GM12878 (cell line): ENCODE data around the gene LMBRD1. TPM values are rescaled to one million over a fixed set of nuclear protein-coding genes. Genes with fewer than 3 reads are reported as not detected.

Source experiments
- ATF3 ChIP-seq: IDR thresholded peaks from 2 replicates; pipeline ENCODE4 v1.6.1; 2011; ENCODE audit warnings: low read depth, mild to moderate bottlenecking, low read length, moderate library complexity, borderline replicate concordance; ENCODE audit errors: extremely low read depth
- ATF7 ChIP-seq: fragments of 450-650 bp; IDR thresholded peaks from 2 replicates; pipeline ENCODE4 v1.6.1; 2016; ENCODE audit warnings: low read depth, mild to moderate bottlenecking
- DPF2 ChIP-seq: fragments of 450-650 bp; IDR thresholded peaks from 2 replicates; pipeline ENCODE4 v1.6.1; 2017; ENCODE audit warnings: mild to moderate bottlenecking
- E2F8 ChIP-seq: fragments of 450-650 bp; IDR thresholded peaks from 2 replicates; pipeline ENCODE4 v1.6.1; 2018; ENCODE audit warnings: mild to moderate bottlenecking, low read depth, moderate library complexity; ENCODE audit not compliant: partially characterized antibody
- EED ChIP-seq: sonication (generic); IDR thresholded peaks from 2 replicates; pipeline ENCODE4 v1.6.1; 2016; ENCODE audit warnings: antibody characterized with exemption, low read depth
- EGR1 ChIP-seq, 2 experiments: IDR thresholded peaks; 1 replicate in 1 of 2; 2 replicates in 1 of 2; pipeline ENCODE4 v1.6.1; 2011 to 2012; ENCODE audit warnings: low read depth in 2 of 2, low read length in 2 of 2, borderline replicate concordance in 1 of 2, mild to moderate bottlenecking in 1 of 2, moderate library complexity in 1 of 2
- EP300 ChIP-seq, 2 experiments: fragments of 150-350 bp in 1 of 2; IDR thresholded peaks; 2 replicates each; pipeline ENCODE4 v1.6.1; 2011 to 2012; ENCODE audit warnings: low read depth in 2 of 2, low read length in 2 of 2, borderline replicate concordance in 1 of 2, improper control_type of control experiment in 1 of 2, inconsistent platforms in 1 of 2; ENCODE audit not compliant: control insufficient read depth in 1 of 2
- EZH2 ChIP-seq: IDR thresholded peaks from 2 replicates; pipeline ENCODE4 v1.6.1; 2012; ENCODE audit warnings: low read depth, mild to moderate bottlenecking, control low read depth, inconsistent platforms, low read length, borderline replicate concordance; ENCODE audit not compliant: control insufficient read depth
- FOXK2 ChIP-seq: fragments of 450-650 bp; IDR thresholded peaks from 2 replicates; pipeline ENCODE4 v1.6.1; 2017; ENCODE audit warnings: mild to moderate bottlenecking, moderate library complexity
- GABPA ChIP-seq: IDR thresholded peaks from 2 replicates; pipeline ENCODE4 v1.6.1; 2014; ENCODE audit warnings: antibody characterized with exemption, low read depth, mild to moderate bottlenecking, inconsistent platforms
- IKZF1 ChIP-seq: fragments of 450-650 bp; conservative IDR thresholded peaks from 2 replicates; pipeline ENCODE4 v1.6.1; 2017; ENCODE audit warnings: antibody characterized with exemption, mild to moderate bottlenecking
- JUND ChIP-seq: IDR thresholded peaks from 2 replicates; pipeline ENCODE4 v1.6.1; 2012; ENCODE audit warnings: low read depth, mild to moderate bottlenecking, low read length, improper control_type of control experiment, moderate library complexity
- KLF5 ChIP-seq: fragments of 450-650 bp; IDR thresholded peaks from 2 replicates; pipeline ENCODE4 v1.6.1; 2014; ENCODE audit warnings: mild to moderate bottlenecking; ENCODE audit not compliant: partially characterized antibody
- MAX ChIP-seq: IDR thresholded peaks from 2 replicates; pipeline ENCODE4 v1.6.1; 2012; ENCODE audit warnings: low read depth, low read length, improper control_type of control experiment
- NFXL1 ChIP-seq: fragments of 450-650 bp; IDR thresholded peaks from 2 replicates; pipeline ENCODE4 v1.6.1; 2017; ENCODE audit warnings: antibody characterized with exemption, mild to moderate bottlenecking, borderline replicate concordance
- NR2C1 ChIP-seq: fragments of 450-650 bp; IDR thresholded peaks from 2 replicates; pipeline ENCODE4 v1.6.1; 2017; ENCODE audit warnings: antibody characterized with exemption, mild to moderate bottlenecking, moderate library complexity
- PBX3 ChIP-seq: IDR thresholded peaks from 2 replicates; pipeline ENCODE4 v1.6.1; 2011; ENCODE audit warnings: mild to moderate bottlenecking, low read depth, low read length, moderate library complexity; ENCODE audit not compliant: insufficient replicate concordance
- POLR2A ChIP-seq: IDR thresholded peaks from 2 replicates; pipeline ENCODE4 v1.6.1; 2011; ENCODE audit warnings: low read depth, mild to moderate bottlenecking, low read length
- STAT3 ChIP-seq: IDR thresholded peaks from 2 replicates; pipeline ENCODE4 v1.6.1; 2011; ENCODE audit warnings: low read depth, low read length, improper control_type of control experiment
- TCF3 ChIP-seq: IDR thresholded peaks from 2 replicates; pipeline ENCODE4 v1.6.1; 2012; ENCODE audit warnings: low read depth, mild to moderate bottlenecking, low read length, borderline replicate concordance; ENCODE audit not compliant: insufficient read depth
- TCF7 ChIP-seq: IDR thresholded peaks from 2 replicates; pipeline ENCODE4 v1.6.1; 2014; ENCODE audit warnings: antibody characterized with exemption, borderline replicate concordance
- ZNF687 ChIP-seq: fragments of 450-650 bp; IDR thresholded peaks from 2 replicates; pipeline ENCODE4 v1.6.1; 2017; ENCODE audit warnings: mild to moderate bottlenecking, moderate library complexity
- polyA plus RNA-seq, 11 experiments: library from polyadenylated mRNA; depleted of rRNA in 4 of 11; unstranded in 6 of 11; stranded (reverse) in 5 of 11; fragments of >200 nt; fragmentation: Nextera tagmentation in 4 of 11; fragmentation: Illumina TruSeq in 1 of 11; extraction: Ambion mirVana in 4 of 11; extraction: Trizol in 1 of 11; gene quantifications; 1 replicate in 1 of 11; 2 replicates in 10 of 11; pipeline versions ENCODE4 v1.2.1 to v1.2.3, GENCODE V29; 2011 to 2016; ENCODE audit warnings: inconsistent platforms in 2 of 11, missing spikeins in 2 of 11, low read depth in 1 of 11
- total RNA-seq, 4 experiments: library from RNA; depleted of rRNA in 3 of 4; stranded (reverse); fragments of >200 nt in 3 of 4; fragmentation: Illumina TruSeq in 1 of 4; extraction: Trizol in 1 of 4; gene quantifications; 2 replicates each; pipeline versions ENCODE4 v1.2.1 to v1.2.3, GENCODE V29; 2013 to 2021

The LMBRD1 gene
- total and polyA plus RNA-seq, 10 of the 15 experiments (the other 5 are each of a cell fraction or from before 2014, with no cell fraction given): 20.0 to 82.1 (median 27.2) TPM

- TF ChIP-seq DPF2 (no peak), IKZF1 (no peak), E2F8 (no peak), EZH2 (no peak), TCF7 (no peak), EED (no peak), STAT3 (no peak), FOXK2 (no peak), ATF3 (no peak), NFXL1 (no peak), KLF5 (no peak), JUND (no peak), ATF7 (0 out of 2 replicates have a peak, but pooled peaks have one; percentile 13), EP300 (IDR thresholded peaks at IDR 0.05; ENCODE audit: borderline replicate concordance in 1 of 2, control insufficient read depth in 1 of 2, low read depth in 2 of 2, low read length in 2 of 2) (no peak), EGR1 (IDR thresholded peaks at IDR 0.05; ENCODE audit: borderline replicate concordance in 1 of 2, low read depth in 2 of 2, low read length in 2 of 2) (no peak), POLR2A (no peak), MAX (no peak), ZNF687 (peak; percentile 30; the same call in 1 of the 2 replicates), TCF3 (no peak), PBX3 (no peak), NR2C1 (peak; percentile 65), GABPA (peak; percentile 16; the same call in 1 of the 2 replicates)
Measured at GRCh38 chr6:69795469-69796072, 1.2 kb downstream of the LMBRD1 start (continued).
